Panc1 (cell line): ENCODE data around the gene NCKAP5. TPM values are rescaled to one million over a fixed set of nuclear protein-coding genes. Genes with fewer than 3 reads are reported as not detected.

Experiments used
- ATAC-seq: fragments of 200-7000 bp; cut with Tn5 transposase; 2 replicates; pipeline ENCODE4 v1.9.1; 2020; ENCODE audit warnings: mild to moderate bottlenecking, moderate library complexity
- BruUV-seq: library from RNA; stranded (reverse); fragments of 400-500 nt; replicated peaks from 2 replicates; lab custom pipeline; 2021; lab: Mats Ljungman, UMichigan
- CTCF ChIA-PET: fragments of 300-600 bp; sonication (Branson Sonifier 250); formaldehyde crosslinking; loops from one replicate; lab custom pipeline; 2022; ENCODE audit warnings: antibody characterized with exemption; lab: Charles Lee
- POLR2A ChIA-PET: fragments of 300-600 bp; sonication (Branson Sonifier 250); formaldehyde crosslinking; loops from one replicate; lab custom pipeline; 2022; ENCODE audit warnings: antibody characterized with exemption; lab: Charles Lee
- DNase-seq: peaks from one replicate; pipeline ENCODE4 v3.0.0-alpha.2; 2010; ENCODE audit warnings: low read depth, low spot score
- H3K27ac ChIP-seq: 2 replicates; pipeline ENCODE4 v1.5.1; 2011; ENCODE audit warnings: mild to moderate bottlenecking, low read length, inconsistent platforms
- H3K27me3 ChIP-seq: fragments of 200-500 bp; sonication (Bioruptor generic); 2 replicates; pipeline ENCODE4 v1.6.0; 2014; ENCODE audit warnings: low read length, inconsistent platforms; ENCODE audit not compliant: control insufficient read depth, insufficient read depth
- H3K36me3 ChIP-seq: fragments of 200-500 bp; sonication (Bioruptor generic); 2 replicates; pipeline ENCODE4 v1.5.1; 2014; ENCODE audit warnings: inconsistent platforms, mild to moderate bottlenecking, low read length, moderate library complexity; ENCODE audit not compliant: control insufficient read depth, insufficient read depth
- H3K4me1 ChIP-seq: 2 replicates; pipeline ENCODE4 v1.5.1; 2011; ENCODE audit warnings: inconsistent platforms, mild to moderate bottlenecking, low read length, moderate library complexity; ENCODE audit not compliant: control insufficient read depth, insufficient read depth
- H3K4me3 ChIP-seq, 2 experiments: 2 replicates each; pipeline ENCODE4 v1.5.1; 2011 to 2012; ENCODE audit warnings: low read depth in 2 of 2, low read length in 2 of 2, mild to moderate bottlenecking in 2 of 2, inconsistent platforms in 1 of 2, moderate library complexity in 1 of 2
- H3K9me3 ChIP-seq: fragments of 200-500 bp; sonication (Bioruptor generic); 2 replicates; pipeline ENCODE4 v1.5.1; 2014; ENCODE audit warnings: low read depth, mild to moderate bottlenecking, inconsistent platforms, low read length, moderate library complexity; ENCODE audit not compliant: control insufficient read depth, insufficient read depth
- POLR2AphosphoS5 ChIP-seq: IDR thresholded peaks from 2 replicates; pipeline ENCODE4 v1.6.1; 2012; ENCODE audit warnings: mild to moderate bottlenecking, low read depth, low read length, moderate library complexity
- SIN3A ChIP-seq: IDR thresholded peaks from 2 replicates; pipeline ENCODE4 v1.6.1; 2012; ENCODE audit warnings: low read depth, mild to moderate bottlenecking, low read length, moderate library complexity, borderline replicate concordance; ENCODE audit not compliant: insufficient read depth
- TCF7L2 ChIP-seq: IDR thresholded peaks from 2 replicates; pipeline ENCODE4 v1.6.1; 2011; ENCODE audit warnings: mild to moderate bottlenecking, low read depth, low read length, inconsistent platforms
- in situ Hi-C: cut with HindIII; loops from 2 replicates; pipeline ENCODE4 v1.10.0; 2016; ENCODE audit warnings: low sequenced_read_pairs, low pct_unique_long_range_greater_than_20kb
- intact Hi-C: fragments of 100-400 bp; cut with micrococcal nuclease; formaldehyde crosslinking; loops from one replicate; pipeline ENCODE4 v1.10.0; 2022; ENCODE audit not compliant: unreplicated experiment
- total RNA-seq: library from RNA; stranded (reverse); gene quantifications from one replicate; pipeline ENCODE4 v1.2.1, GENCODE V29; 2021; ENCODE audit not compliant: unreplicated experiment
- TF ChIP-seq, protein P1 (sequence below), 2 experiments: IDR thresholded peaks; 2 replicates each; pipeline ENCODE4 v1.6.1; 2011 to 2012; ENCODE audit warnings: low read depth in 2 of 2, control low read depth in 1 of 2, low read length in 1 of 2, mild to moderate bottlenecking in 1 of 2, moderate library complexity in 1 of 2; ENCODE audit not compliant: insufficient read depth in 1 of 2
- TF ChIP-seq, protein P2 (sequence below): fragments of 450-650 bp; IDR thresholded peaks from 2 replicates; pipeline ENCODE4 v1.5.1; 2017; ENCODE audit warnings: mild to moderate bottlenecking

NCKAP5 gene
- total RNA-seq, 1 experiment from 2014 or later: 0.10 TPM

DNA sequence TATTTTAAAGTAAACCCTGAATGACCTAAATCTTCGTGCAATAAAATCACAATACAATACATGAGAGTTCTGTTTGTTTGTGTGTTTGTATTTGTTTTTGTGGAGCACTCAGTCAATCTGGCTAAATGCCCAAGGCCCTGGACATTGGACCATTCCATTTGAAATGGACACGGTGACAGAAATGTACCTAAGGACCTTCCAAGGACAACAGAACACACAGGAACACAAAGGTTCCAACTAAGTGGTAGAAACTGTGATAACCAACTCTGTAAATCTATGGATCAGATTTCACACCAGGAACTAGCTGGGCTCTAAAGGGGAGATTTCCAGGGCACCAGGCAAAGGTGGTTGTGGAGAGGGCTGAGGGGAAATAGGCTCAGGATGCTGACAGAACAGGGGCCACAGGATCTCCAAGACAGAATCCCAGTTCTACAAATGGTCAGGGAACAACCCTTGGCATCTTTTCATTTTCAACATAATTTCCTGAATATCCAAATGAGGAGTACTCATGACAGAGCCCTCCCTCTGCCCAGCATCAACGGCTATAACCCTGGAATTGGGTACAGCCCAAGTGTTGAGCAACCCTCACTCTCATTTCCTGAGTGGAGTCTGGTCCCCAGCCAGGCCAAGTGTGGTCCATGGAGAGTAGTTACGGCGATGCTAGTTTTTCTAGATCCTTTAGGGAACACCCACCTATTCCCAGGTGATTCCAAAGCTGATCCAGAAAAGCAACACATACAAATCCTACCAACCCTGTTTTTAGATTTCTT is 78.4 kb downstream of the NCKAP5 start:
- no peaks in the 10 kb centered on the region for H3K27me3 ChIP-seq
- in situ Hi-C loops (no loop called here), intact Hi-C loops (no loop called here)
- no peaks in the 10 kb centered on the region for H3K36me3 ChIP-seq
- no peak overlapping the region for H3K27ac ChIP-seq
- ChIA-PET CTCF (no interaction called here), POLR2A (no interaction called here)
- no TSS peak for BruUV-seq
- ATAC-seq (no peak), DNase-seq (no peak)
- TF ChIP-seq SIN3A: no peak
- no peak for TF ChIP-seq POLR2AphosphoS5
- TF ChIP-seq, protein P1, sequence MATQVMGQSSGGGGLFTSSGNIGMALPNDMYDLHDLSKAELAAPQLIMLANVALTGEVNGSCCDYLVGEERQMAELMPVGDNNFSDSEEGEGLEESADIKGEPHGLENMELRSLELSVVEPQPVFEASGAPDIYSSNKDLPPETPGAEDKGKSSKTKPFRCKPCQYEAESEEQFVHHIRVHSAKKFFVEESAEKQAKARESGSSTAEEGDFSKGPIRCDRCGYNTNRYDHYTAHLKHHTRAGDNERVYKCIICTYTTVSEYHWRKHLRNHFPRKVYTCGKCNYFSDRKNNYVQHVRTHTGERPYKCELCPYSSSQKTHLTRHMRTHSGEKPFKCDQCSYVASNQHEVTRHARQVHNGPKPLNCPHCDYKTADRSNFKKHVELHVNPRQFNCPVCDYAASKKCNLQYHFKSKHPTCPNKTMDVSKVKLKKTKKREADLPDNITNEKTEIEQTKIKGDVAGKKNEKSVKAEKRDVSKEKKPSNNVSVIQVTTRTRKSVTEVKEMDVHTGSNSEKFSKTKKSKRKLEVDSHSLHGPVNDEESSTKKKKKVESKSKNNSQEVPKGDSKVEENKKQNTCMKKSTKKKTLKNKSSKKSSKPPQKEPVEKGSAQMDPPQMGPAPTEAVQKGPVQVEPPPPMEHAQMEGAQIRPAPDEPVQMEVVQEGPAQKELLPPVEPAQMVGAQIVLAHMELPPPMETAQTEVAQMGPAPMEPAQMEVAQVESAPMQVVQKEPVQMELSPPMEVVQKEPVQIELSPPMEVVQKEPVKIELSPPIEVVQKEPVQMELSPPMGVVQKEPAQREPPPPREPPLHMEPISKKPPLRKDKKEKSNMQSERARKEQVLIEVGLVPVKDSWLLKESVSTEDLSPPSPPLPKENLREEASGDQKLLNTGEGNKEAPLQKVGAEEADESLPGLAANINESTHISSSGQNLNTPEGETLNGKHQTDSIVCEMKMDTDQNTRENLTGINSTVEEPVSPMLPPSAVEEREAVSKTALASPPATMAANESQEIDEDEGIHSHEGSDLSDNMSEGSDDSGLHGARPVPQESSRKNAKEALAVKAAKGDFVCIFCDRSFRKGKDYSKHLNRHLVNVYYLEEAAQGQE (IDR thresholded peaks at IDR 0.05; ENCODE audit: insufficient read depth in 1 of 2, low read depth in 2 of 2, low read length in 1 of 2): no peak
- TF ChIP-seq TCF7L2: no peak
- TF ChIP-seq, protein P2, sequence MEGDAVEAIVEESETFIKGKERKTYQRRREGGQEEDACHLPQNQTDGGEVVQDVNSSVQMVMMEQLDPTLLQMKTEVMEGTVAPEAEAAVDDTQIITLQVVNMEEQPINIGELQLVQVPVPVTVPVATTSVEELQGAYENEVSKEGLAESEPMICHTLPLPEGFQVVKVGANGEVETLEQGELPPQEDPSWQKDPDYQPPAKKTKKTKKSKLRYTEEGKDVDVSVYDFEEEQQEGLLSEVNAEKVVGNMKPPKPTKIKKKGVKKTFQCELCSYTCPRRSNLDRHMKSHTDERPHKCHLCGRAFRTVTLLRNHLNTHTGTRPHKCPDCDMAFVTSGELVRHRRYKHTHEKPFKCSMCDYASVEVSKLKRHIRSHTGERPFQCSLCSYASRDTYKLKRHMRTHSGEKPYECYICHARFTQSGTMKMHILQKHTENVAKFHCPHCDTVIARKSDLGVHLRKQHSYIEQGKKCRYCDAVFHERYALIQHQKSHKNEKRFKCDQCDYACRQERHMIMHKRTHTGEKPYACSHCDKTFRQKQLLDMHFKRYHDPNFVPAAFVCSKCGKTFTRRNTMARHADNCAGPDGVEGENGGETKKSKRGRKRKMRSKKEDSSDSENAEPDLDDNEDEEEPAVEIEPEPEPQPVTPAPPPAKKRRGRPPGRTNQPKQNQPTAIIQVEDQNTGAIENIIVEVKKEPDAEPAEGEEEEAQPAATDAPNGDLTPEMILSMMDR: no peak
- H3K4me1 ChIP-seq: no peaks in the 10 kb centered on the region
- no peak overlapping the region for H3K4me3 ChIP-seq
- H3K9me3 ChIP-seq: no peaks in the 10 kb centered on the region

DNA sequence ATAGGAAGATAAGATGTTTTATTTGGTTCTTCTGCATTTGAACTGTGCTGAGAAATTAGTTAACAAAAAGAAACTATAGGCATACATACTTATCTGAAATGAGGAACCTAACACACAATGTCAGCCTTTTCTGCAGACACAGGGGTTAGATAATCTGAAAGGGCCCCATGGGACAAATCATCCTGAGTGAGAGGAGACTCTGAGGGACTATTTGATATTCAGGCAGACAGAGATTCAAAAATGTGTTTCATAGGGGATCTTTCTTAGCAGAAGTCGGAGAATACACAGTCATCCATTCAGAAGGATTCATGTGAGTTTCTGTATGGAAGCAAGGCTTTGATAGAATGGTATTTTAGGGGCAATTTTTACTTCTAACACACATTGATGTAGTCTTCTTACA is 79.1 kb downstream of the NCKAP5 start:
- H3K36me3 ChIP-seq: no peaks in the 10 kb centered on the region
- TF ChIP-seq TCF7L2: no peak
- no peak for TF ChIP-seq SIN3A
- TF ChIP-seq POLR2AphosphoS5: no peak
- TF ChIP-seq, protein P1 (IDR thresholded peaks at IDR 0.05; ENCODE audit: insufficient read depth in 1 of 2, low read depth in 2 of 2, low read length in 1 of 2): no peak
- TF ChIP-seq, protein P2: no peak
- in situ Hi-C loops (no loop called here), intact Hi-C loops (no loop called here)
- no peak for ATAC-seq
- BruUV-seq: no TSS peak
- no peak overlapping the region for H3K27ac ChIP-seq
- ChIA-PET CTCF (no interaction called here), POLR2A (no interaction called here)
- no peak for DNase-seq
- H3K9me3 ChIP-seq: no peaks in the 10 kb centered on the region
- no peaks in the 10 kb centered on the region for H3K4me1 ChIP-seq
- H3K27me3 ChIP-seq: no peaks in the 10 kb centered on the region
- no peak overlapping the region for H3K4me3 ChIP-seq
